Keratinocyte (primary cell): ENCODE measurements around the gene MCM3AP. TPM values are rescaled to one million over a fixed set of nuclear protein-coding genes. Genes with fewer than 3 reads are reported as not detected.

Experiments
- DNase-seq: peaks from one replicate; pipeline ENCODE4 v3.0.0-alpha.2; 2011; ENCODE audit warnings: low read depth, missing footprints, low spot score
- FAIRE-seq: peaks from 2 replicates; lab custom pipeline; 2011; peaks lifted over from hg19 to GRCh38; lab: Jason Lieb, UNC
- H2AFZ ChIP-seq: 2 replicates; pipeline ENCODE4 v1.6.0; 2012; ENCODE audit warnings: low read length, control low read depth, inconsistent platforms; ENCODE audit not compliant: control insufficient read depth
- H3K27ac ChIP-seq: 2 replicates; pipeline ENCODE4 v1.5.1; 2011; ENCODE audit warnings: low read length; ENCODE audit not compliant: control insufficient read depth, insufficient read depth
- H3K27me3 ChIP-seq: 3 replicates; pipeline ENCODE4 v1.6.0; 2011; ENCODE audit warnings: low read length; ENCODE audit not compliant: control insufficient read depth, insufficient read depth; ENCODE audit errors: extremely low read depth
- H3K36me3 ChIP-seq, 2 experiments: 2 replicates in 1 of 2; 3 replicates in 1 of 2; pipeline ENCODE4 v1.5.1; 2011; ENCODE audit warnings: low read length in 2 of 2, mild to moderate bottlenecking in 1 of 2; ENCODE audit not compliant: control insufficient read depth in 2 of 2, insufficient read depth in 2 of 2; ENCODE audit errors: extremely low read depth in 1 of 2
- H3K4me1 ChIP-seq: 3 replicates; pipeline ENCODE4 v1.5.1; 2011; ENCODE audit warnings: low read length; ENCODE audit not compliant: control insufficient read depth, insufficient read depth; ENCODE audit errors: extremely low read depth
- H3K4me2 ChIP-seq: 3 replicates; pipeline ENCODE4 v1.6.0; 2011; ENCODE audit warnings: low read depth, low read length; ENCODE audit not compliant: control insufficient read depth, insufficient read depth; ENCODE audit errors: extremely low read depth
- H3K4me3 ChIP-seq, 3 experiments: fragments of 200-600 bp in 1 of 3; sonication (generic) in 1 of 3; 2 replicates in 2 of 3; 3 replicates in 1 of 3; pipeline ENCODE4 v1.5.1; 2011 to 2016; ENCODE audit warnings: low read length in 3 of 3, mild to moderate bottlenecking in 3 of 3, control low read depth in 2 of 3, inconsistent platforms in 1 of 3, low read depth in 1 of 3, mixed read lengths in 1 of 3, mixed run types in 1 of 3, moderate library complexity in 1 of 3; ENCODE audit not compliant: control insufficient read depth in 2 of 3, insufficient read depth in 2 of 3; ENCODE audit errors: extremely low read depth in 1 of 3
- H3K79me2 ChIP-seq: 2 replicates; pipeline ENCODE4 v1.6.0; 2012; ENCODE audit warnings: low read length; ENCODE audit not compliant: control insufficient read depth, insufficient read depth
- H3K9ac ChIP-seq: 3 replicates; pipeline ENCODE4 v1.6.0; 2011; ENCODE audit warnings: low read length; ENCODE audit not compliant: control insufficient read depth, insufficient read depth; ENCODE audit errors: extremely low read depth
- H3K9me1 ChIP-seq: 3 replicates; pipeline ENCODE4 v1.6.0; 2011; ENCODE audit warnings: low read length; ENCODE audit not compliant: control insufficient read depth, insufficient read depth; ENCODE audit errors: extremely low read depth
- H3K9me3 ChIP-seq: 2 replicates; pipeline ENCODE4 v1.5.1; 2012; ENCODE audit warnings: low read depth, low read length; ENCODE audit not compliant: control insufficient read depth
- H4K20me1 ChIP-seq: 3 replicates; pipeline ENCODE4 v1.6.0; 2011; ENCODE audit warnings: low read length; ENCODE audit not compliant: control insufficient read depth, insufficient read depth; ENCODE audit errors: extremely low read depth
- EZH2 ChIP-seq: IDR thresholded peaks from one replicate; pipeline ENCODE4 v1.6.1; 2012; ENCODE audit warnings: inconsistent platforms, mild to moderate bottlenecking, low read length, moderate library complexity
- dilution Hi-C: fragments of 300-500 bp; cut with MboI; formaldehyde crosslinking; loops from one replicate; pipeline ENCODE4 v1.7.0; 2020; ENCODE audit warnings: low sequenced_read_pairs; ENCODE audit not compliant: extremely low pct_ligation_motif_present
- polyA plus RNA-seq, 5 experiments: library from polyadenylated mRNA; depleted of rRNA in 3 of 5; stranded (reverse) in 3 of 5; stranded (forward) in 1 of 5; unstranded in 1 of 5; fragments of >200 nt; gene quantifications; 1 replicate in 1 of 5; 2 replicates in 3 of 5; 3 replicates in 1 of 5; pipeline versions ENCODE4 v1.2.1 to v1.2.3, GENCODE V29; 2011 to 2012; ENCODE audit warnings: missing spikeins in 2 of 5, low read depth in 1 of 5, low replicate concordance in 1 of 5
- TF ChIP-seq, protein P1 (sequence below), 3 experiments: IDR thresholded peaks in 1 of 3; conservative IDR thresholded peaks in 1 of 3; optimal IDR thresholded peaks in 1 of 3; 2 replicates in 2 of 3; 3 replicates in 1 of 3; pipeline versions ENCODE3 to v1.5.1; 2011; ENCODE audit warnings: low read length in 3 of 3, mild to moderate bottlenecking in 3 of 3, moderate library complexity in 2 of 3, control low read depth in 1 of 3, inconsistent platforms in 1 of 3; ENCODE audit not compliant: insufficient read depth in 2 of 3; ENCODE audit errors: extremely low read depth in 1 of 3

MCM3AP gene
- polyA plus RNA-seq, 1 donor (not counting 4 experiments of a cell fraction or from before 2014, with no cell fraction given) = 34.3 TPM

- no peaks in the 10 kb centered on the region for H3K9me1 ChIP-seq
- no peaks in the 10 kb centered on the region for H3K27me3 ChIP-seq
- no peak overlapping the region for H3K4me3 ChIP-seq
- peaks cover 6% of the 10 kb centered on the region for H3K79me2 ChIP-seq
- no peak overlapping the region for H2AFZ ChIP-seq
- peaks cover 63 to 71% of the 10 kb centered on the region in 2 experiments for H3K36me3 ChIP-seq
- H4K20me1 ChIP-seq = peaks cover 5% of the 10 kb centered on the region
- H3K27ac ChIP-seq = no peak overlapping the region
- H3K9me3 ChIP-seq = no peaks in the 10 kb centered on the region
- no peaks in the 10 kb centered on the region for H3K4me1 ChIP-seq
- no peak overlapping the region for H3K9ac ChIP-seq
- DNase-seq (no peak), FAIRE-seq (no peak)
- TF ChIP-seq EZH2 = no peak
- TF ChIP-seq, protein P1, sequence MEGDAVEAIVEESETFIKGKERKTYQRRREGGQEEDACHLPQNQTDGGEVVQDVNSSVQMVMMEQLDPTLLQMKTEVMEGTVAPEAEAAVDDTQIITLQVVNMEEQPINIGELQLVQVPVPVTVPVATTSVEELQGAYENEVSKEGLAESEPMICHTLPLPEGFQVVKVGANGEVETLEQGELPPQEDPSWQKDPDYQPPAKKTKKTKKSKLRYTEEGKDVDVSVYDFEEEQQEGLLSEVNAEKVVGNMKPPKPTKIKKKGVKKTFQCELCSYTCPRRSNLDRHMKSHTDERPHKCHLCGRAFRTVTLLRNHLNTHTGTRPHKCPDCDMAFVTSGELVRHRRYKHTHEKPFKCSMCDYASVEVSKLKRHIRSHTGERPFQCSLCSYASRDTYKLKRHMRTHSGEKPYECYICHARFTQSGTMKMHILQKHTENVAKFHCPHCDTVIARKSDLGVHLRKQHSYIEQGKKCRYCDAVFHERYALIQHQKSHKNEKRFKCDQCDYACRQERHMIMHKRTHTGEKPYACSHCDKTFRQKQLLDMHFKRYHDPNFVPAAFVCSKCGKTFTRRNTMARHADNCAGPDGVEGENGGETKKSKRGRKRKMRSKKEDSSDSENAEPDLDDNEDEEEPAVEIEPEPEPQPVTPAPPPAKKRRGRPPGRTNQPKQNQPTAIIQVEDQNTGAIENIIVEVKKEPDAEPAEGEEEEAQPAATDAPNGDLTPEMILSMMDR (optimal IDR thresholded peaks at IDR 0.05 in 1 of 3, IDR thresholded peaks at IDR 0.05 in 1 of 3, conservative IDR thresholded peaks at IDR 0.05 in 1 of 3; ENCODE audit: extremely low read depth in 1 of 3, insufficient read depth in 2 of 3, low read length in 3 of 3) = no peak
- dilution Hi-C loops = no loop called here
- H3K4me2 ChIP-seq = no peak overlapping the region
Observed at GRCh38 chr21:46207006-46207919, 78.1 kb downstream of the MCM3AP start.

DNA sequence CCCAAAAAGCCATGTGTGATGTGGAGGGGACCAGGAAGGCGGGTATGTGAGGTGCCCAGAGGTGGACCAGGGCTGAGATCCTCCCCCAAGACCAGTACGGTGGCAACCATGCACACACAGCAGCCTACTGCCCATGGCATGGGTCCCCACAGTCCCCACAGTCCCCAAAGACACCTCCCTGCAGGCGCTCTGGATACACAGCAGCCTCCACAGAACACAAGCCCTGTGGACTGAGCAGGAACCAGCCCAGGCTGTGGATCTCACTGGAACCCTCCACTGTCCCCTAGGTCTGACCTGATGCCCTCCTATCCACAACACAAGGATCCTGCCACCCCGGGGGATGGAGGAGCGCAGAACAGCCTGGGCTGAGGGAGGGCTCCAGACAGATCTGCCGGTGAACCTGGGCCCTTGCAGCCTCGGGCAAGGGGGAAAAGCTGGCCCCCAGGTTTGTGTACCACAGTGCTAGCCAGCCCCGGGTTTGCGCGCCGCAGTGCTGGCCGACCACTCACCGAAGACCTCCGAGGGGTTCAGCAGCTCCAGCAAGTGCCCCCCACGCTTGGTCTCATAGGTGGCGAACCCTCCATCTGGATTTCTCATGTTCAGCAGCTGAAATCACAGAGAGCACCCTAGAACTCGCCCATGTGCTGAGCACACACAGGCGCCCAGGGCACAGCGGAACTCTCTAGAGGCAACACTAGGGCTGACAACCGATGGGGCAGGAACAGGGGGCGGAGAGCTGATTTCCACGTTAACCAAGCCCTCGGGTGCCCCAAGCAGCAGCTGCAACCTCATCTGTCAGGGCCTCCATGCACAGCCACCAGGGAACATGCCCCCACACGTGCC, 79.0 kb downstream of the MCM3AP start:
- H3K36me3 ChIP-seq = peaks cover 56 to 64% of the 10 kb centered on the region in 2 experiments
- dilution Hi-C loops = no loop called here
- no peak overlapping the region for H2AFZ ChIP-seq
- peaks cover 6% of the 10 kb centered on the region for H3K79me2 ChIP-seq
- no peak overlapping the region for H3K27ac ChIP-seq
- TF ChIP-seq, protein P1 (optimal IDR thresholded peaks at IDR 0.05 in 1 of 3, IDR thresholded peaks at IDR 0.05 in 1 of 3, conservative IDR thresholded peaks at IDR 0.05 in 1 of 3; ENCODE audit: extremely low read depth in 1 of 3, insufficient read depth in 2 of 3, low read length in 3 of 3) = no peak
- no peak for TF ChIP-seq EZH2
- H3K4me3 ChIP-seq = no peak overlapping the region
- FAIRE-seq (no peak), DNase-seq (no peak)
- no peaks in the 10 kb centered on the region for H3K9me1 ChIP-seq
- no peaks in the 10 kb centered on the region for H3K9me3 ChIP-seq
- peaks cover 2% of the 10 kb centered on the region for H4K20me1 ChIP-seq
- H3K27me3 ChIP-seq = no peaks in the 10 kb centered on the region
- H3K4me2 ChIP-seq = no peak overlapping the region
- H3K4me1 ChIP-seq = no peaks in the 10 kb centered on the region
- H3K9ac ChIP-seq = no peak overlapping the region
